ENCODE data around the gene TDRD7. TPM values are rescaled to one million over a fixed set of nuclear protein-coding genes. Genes with fewer than 3 reads are reported as not detected.

TDRD7 gene
- polyA plus RNA-seq, 1 experiment = 8.2 TPM

DNA sequence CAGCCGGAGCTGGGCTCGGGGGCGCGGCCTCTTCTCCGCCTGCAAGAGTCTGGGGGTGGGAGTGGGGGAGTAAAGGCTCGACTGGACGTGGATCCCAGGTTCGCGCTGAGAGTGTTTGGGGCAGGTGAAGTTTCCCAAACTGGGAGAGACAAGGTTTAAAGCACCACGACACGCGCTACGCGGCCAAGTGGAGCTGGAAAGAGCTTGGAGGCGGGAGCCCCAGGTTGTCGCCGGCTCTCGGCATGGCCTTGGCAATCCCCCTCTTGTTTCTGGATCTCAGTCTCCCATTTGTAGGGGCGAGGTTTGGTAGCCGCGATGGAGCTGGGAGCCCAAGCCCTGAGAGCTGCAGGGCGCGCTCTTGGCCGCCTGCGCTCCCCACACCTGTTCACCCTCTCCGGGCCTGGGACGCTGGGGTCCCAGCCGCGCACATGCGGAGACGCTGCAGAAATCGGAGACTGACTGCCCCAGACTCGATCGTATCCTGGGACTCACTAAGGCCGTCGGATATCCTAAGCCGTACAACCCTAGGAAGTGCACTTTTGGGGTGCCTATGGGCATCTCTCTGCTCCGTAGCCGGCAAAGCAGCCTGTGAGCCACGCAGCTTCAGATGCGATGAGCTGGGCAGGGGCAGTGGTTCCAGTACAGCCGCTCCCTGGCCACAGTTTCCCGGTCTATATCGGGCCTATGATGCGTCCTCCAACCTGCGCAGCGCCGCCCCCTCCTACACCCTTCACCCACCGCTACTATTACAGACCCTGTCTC lies 90.5 kb downstream of the TDRD7 start:
- POLR2A ChIA-PET = no interaction called here

DNA sequence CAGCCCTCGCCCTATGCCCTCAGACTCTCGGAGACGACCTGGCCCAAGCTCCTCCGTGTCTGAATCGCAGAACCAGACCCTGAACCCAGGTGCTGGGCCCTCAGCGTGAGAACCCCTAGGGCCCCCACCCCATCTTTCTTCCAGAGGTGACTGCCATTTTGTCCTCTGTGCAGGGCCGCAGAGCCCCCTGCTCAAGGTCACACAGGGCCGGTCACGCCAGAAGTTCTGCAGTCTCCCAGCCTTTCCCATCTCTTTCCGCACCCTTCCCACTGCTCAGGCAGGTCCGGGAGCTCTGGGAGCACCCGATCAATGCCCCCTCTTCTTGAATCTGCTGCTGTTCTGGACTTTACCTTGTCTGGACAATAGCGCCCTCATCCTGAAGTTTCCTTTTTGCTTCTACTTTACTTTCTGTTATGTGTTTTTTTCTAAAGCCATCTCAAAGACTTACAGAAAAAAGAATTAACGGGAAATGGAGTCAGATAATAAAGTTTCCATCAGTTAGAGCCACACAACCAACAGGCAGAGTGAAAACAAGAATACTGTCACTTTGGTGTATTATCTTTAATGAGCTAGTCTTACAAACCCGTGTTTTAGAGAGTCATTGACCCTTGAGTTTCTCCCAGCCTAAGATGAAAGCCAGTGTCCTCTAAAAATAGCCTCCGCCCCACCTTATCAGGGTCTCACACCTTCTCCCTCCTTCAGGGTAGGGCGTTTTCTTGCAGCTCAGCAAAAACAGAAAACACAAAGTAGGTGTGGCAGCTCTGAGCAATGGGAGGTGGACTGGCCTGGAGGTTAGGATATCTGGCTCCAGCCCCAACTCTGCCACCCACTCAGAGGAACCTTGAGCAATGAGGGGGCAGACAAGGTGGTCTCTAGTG lies 91.3 kb downstream of the TDRD7 start:
- no peak overlapping the region for H3K27ac ChIP-seq (ENCODE audit: low read depth, low read length)
- H3K4me3 ChIP-seq (ENCODE audit: low read depth, low read length) = no peak overlapping the region
- POLR2A ChIA-PET = no interaction called here
- H3K9me3 ChIP-seq (ENCODE audit: control insufficient read depth, insufficient read depth, low read length) = no peaks in the 10 kb centered on the region; the same call in 1 of the 2 replicates
- DNase-seq (ENCODE audit: low read depth, low spot score) = no peak
- peaks cover 52% of the 10 kb centered on the region for H3K27me3 ChIP-seq (ENCODE audit: control insufficient read depth, insufficient read depth, low read length)
- CTCF ChIA-PET = interaction anchor here (1.1 to 1.4 kb wide), 2 partner anchors 95 to 112 kb away, joined by 3 to 5 read pairs; no protein-coding TSS in a partner anchor
- TF ChIP-seq, protein P1, sequence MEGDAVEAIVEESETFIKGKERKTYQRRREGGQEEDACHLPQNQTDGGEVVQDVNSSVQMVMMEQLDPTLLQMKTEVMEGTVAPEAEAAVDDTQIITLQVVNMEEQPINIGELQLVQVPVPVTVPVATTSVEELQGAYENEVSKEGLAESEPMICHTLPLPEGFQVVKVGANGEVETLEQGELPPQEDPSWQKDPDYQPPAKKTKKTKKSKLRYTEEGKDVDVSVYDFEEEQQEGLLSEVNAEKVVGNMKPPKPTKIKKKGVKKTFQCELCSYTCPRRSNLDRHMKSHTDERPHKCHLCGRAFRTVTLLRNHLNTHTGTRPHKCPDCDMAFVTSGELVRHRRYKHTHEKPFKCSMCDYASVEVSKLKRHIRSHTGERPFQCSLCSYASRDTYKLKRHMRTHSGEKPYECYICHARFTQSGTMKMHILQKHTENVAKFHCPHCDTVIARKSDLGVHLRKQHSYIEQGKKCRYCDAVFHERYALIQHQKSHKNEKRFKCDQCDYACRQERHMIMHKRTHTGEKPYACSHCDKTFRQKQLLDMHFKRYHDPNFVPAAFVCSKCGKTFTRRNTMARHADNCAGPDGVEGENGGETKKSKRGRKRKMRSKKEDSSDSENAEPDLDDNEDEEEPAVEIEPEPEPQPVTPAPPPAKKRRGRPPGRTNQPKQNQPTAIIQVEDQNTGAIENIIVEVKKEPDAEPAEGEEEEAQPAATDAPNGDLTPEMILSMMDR (IDR thresholded peaks at IDR 0.05; ENCODE audit: low read depth, low read length) = no peak

More for the DNA sequence above, 90.5 kb downstream of the TDRD7 start:
- Histone ChIP-seq H3K27ac (ENCODE audit: low read depth, low read length) (peak overlapping the region; percentile 21), H3K9me3 (ENCODE audit: control insufficient read depth, insufficient read depth, low read length) (no peaks in the 10 kb centered on the region; the same call in 1 of the 2 replicates), H3K4me3 (ENCODE audit: low read depth, low read length) (peak overlapping the region; percentile 50), H3K27me3 (ENCODE audit: control insufficient read depth, insufficient read depth, low read length) (peaks cover 52% of the 10 kb centered on the region)
- CTCF ChIA-PET = interaction anchor here (0.9 to 2.3 kb wide), 5 partner anchors 21 to 113 kb away, joined by 3 to 25 read pairs (median 5); no protein-coding TSS in a partner anchor
- TF ChIP-seq, protein P1 (IDR thresholded peaks at IDR 0.05; ENCODE audit: low read depth, low read length) = no peak
- no peak for DNase-seq (ENCODE audit: low read depth, low spot score)

DNA sequence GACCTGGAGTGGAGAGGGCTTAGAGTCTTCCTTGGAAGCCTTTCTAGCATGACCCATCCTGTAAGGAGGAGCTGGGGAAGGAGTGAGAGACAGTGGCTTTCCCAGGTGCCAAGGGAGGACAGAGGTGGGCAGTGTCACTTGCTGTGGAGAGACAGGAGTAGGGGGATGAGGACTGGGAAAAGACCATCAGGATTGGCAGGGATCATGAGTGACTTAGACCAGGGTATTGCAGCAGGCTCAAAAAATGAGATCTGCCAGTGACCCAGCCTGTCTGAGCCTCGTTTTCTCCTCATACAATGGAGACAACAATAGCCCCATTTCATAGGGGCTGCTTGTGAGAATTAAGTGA lies 91.9 kb downstream of the TDRD7 start:
- Histone ChIP-seq H3K4me3 (ENCODE audit: low read depth, low read length) (no peak overlapping the region), H3K27me3 (ENCODE audit: control insufficient read depth, insufficient read depth, low read length) (peaks cover 55% of the 10 kb centered on the region), H3K9me3 (ENCODE audit: control insufficient read depth, insufficient read depth, low read length) (no peaks in the 10 kb centered on the region; the same call in 1 of the 2 replicates), H3K27ac (ENCODE audit: low read depth, low read length) (no peak overlapping the region)
- ChIA-PET CTCF (interaction anchor here (1.4 kb wide), 1 partner anchor 95 kb away, joined by 5 read pairs; no protein-coding TSS in a partner anchor), POLR2A (no interaction called here)
- TF ChIP-seq, protein P1 (IDR thresholded peaks at IDR 0.05; ENCODE audit: low read depth, low read length) = no peak
- DNase-seq (ENCODE audit: low read depth, low spot score) = no peak

GRCh38 chr9:97504381-97505216 lies 92.7 kb downstream of the TDRD7 start:
- DNase-seq (ENCODE audit: low read depth, low spot score) = no peak
- POLR2A ChIA-PET = no interaction called here
- Histone ChIP-seq H3K4me3 (ENCODE audit: low read depth, low read length) (no peak overlapping the region), H3K27me3 (ENCODE audit: control insufficient read depth, insufficient read depth, low read length) (peaks cover 54% of the 10 kb centered on the region), H3K27ac (ENCODE audit: low read depth, low read length) (no peak overlapping the region), H3K9me3 (ENCODE audit: control insufficient read depth, insufficient read depth, low read length) (no peaks in the 10 kb centered on the region; the same call in 1 of the 2 replicates)
- CTCF ChIA-PET = interaction anchor here (1.0 to 3.2 kb wide), 2 partner anchors 36 to 94 kb away, joined by 3 to 11 read pairs; no protein-coding TSS in a partner anchor
- TF ChIP-seq, protein P1 (IDR thresholded peaks at IDR 0.05; ENCODE audit: low read depth, low read length) = no peak
